Lower leg skin (tissue), 3 donors: ENCODE results near the gene C14orf180.

Source experiments
- CTCF ChIP-seq, 3 donors: fragments of 450-650 bp; IDR thresholded peaks; one replicate each; pipeline ENCODE4 v1.5.1; 2016; ENCODE audit warnings: antibody characterized with exemption in 3 of 3, mild to moderate bottlenecking in 3 of 3, moderate library complexity in 2 of 3
- POLR2A ChIP-seq, 2 donors: fragments of 450-650 bp; IDR thresholded peaks; one replicate each; pipeline ENCODE4 v1.6.1; 2016 to 2017; ENCODE audit warnings: antibody characterized with exemption in 2 of 2, mild to moderate bottlenecking in 1 of 2, moderate library complexity in 1 of 2

DNA sequence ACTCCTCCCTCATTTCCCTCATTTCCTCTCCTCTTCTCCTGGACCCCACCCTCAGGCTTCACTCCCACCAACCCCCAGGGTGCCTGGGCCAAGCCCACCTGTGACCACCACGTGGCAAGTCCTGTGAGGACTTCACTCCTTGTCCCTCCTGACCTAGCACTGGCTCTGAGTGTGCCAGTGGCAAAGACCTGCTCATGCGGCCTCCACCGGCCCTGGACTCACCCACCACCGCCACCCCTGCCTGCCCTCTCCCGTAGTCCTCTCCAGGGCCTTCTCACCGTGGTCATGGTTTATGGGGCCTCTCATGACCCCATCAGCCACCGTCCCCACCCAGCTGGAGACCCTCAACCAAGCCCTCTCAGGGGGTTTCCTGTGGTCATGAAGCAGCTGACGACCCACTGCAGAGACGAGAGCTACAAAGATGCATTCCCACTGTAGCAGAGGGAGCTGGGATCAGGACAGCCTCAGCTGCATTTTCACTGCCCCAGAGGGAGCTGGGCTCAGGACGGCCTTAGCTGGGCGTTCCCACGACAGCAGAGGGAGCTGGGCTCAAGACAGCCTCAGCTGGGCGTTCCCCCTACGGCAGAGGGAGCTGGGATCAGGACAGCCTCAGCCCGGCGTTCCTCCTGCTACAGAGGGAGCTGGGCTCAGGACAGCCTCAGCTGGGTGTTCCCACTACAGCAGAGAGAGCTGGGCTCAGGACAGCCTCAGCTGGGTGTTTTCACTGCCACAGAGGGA, 3.2 kb upstream of the C14orf180 start:
- TF ChIP-seq CTCF (IDR thresholded peaks at IDR 0.05) (no peak), POLR2A (IDR thresholded peaks at IDR 0.05) (no peak)
